Activated T-helper 17 cell treated with anti-CD3 and anti-CD28 coated beads, Interleukin-2, amount 50 U/mL, for 72 hours (primary cell): ENCODE results near the gene OR51D1. TPM values are rescaled to one million over a fixed set of nuclear protein-coding genes. Genes with fewer than 3 reads are reported as not detected.

Experiments used
- ATAC-seq: fragments of 150-1000 bp; cut with Tn5 transposase; replicated peaks from 2 replicates; pipeline ENCODE4 v1.10.0; 2021; ENCODE audit warnings: mild to moderate bottlenecking, moderate library complexity
- H3K27ac Mint-ChIP-seq: one replicate; pipeline ENCODE4 v1.8.0; 2022; ENCODE audit warnings: mixed read lengths
- H3K27me3 Mint-ChIP-seq: one replicate; pipeline ENCODE4 v1.8.0; 2022; ENCODE audit warnings: mixed read lengths
- H3K36me3 Mint-ChIP-seq: one replicate; pipeline ENCODE4 v1.8.0; 2022; ENCODE audit warnings: low read depth, mild to moderate bottlenecking, mixed read lengths
- H3K4me1 Mint-ChIP-seq: one replicate; pipeline ENCODE4 v1.8.0; 2022; ENCODE audit warnings: mixed read lengths
- H3K4me3 Mint-ChIP-seq: one replicate; pipeline ENCODE4 v1.8.0; 2022; ENCODE audit warnings: mild to moderate bottlenecking, mixed read lengths
- H3K9me3 Mint-ChIP-seq: one replicate; pipeline ENCODE4 v1.8.0; 2022; ENCODE audit warnings: mixed read lengths
- total RNA-seq, 2 donors: library from RNA; stranded (reverse); gene quantifications; one replicate each; pipeline ENCODE4 v1.2.3, GENCODE V29; 2022

The OR51D1 gene
- total RNA-seq, 2 donors from 2014 or later, result not detected

GRCh38 chr11:4671741-4672140 lies 34.5 kb downstream of the OR51D1 start:
- H3K27ac Mint-ChIP-seq, result no peak overlapping the region
- no peak for ATAC-seq
- no peak overlapping the region for H3K4me3 Mint-ChIP-seq
- H3K36me3 Mint-ChIP-seq, result no peaks in the 10 kb centered on the region
- H3K4me1 Mint-ChIP-seq, result no peaks in the 10 kb centered on the region
- H3K27me3 Mint-ChIP-seq, result peaks cover 23% of the 10 kb centered on the region
- no peaks in the 10 kb centered on the region for H3K9me3 Mint-ChIP-seq

- Mint-ChIP-seq H3K4me3 (no peak overlapping the region), H3K36me3 (no peaks in the 10 kb centered on the region), H3K4me1 (no peaks in the 10 kb centered on the region), H3K27me3 (peaks cover 23% of the 10 kb centered on the region), H3K27ac (no peak overlapping the region), H3K9me3 (no peaks in the 10 kb centered on the region)
- ATAC-seq, result no peak
These were observed 35.2 kb downstream of the OR51D1 start for GRCh38 chr11:4672470-4672869.

DNA sequence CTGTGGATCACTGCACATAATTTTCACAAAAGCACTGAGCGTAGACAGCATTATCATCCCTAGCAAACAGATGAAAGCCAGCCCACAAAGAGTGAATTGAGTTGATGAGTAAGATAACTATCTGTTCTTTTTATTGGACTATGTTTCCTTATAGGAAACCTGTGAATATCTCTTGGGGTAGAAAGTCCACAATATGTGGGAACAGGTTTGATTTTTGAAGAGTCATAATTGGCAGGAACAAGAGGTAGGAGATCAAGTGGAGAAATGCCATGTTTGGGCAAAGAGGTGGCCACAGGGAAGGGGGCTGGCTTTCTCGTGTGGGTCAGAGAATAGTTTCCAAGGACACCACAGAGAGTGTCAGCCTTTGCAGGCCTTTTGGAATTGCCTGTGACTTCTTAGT lies 36.5 kb downstream of the OR51D1 start:
- no peak overlapping the region for H3K27ac Mint-ChIP-seq
- no peaks in the 10 kb centered on the region for H3K9me3 Mint-ChIP-seq
- H3K4me3 Mint-ChIP-seq, result no peak overlapping the region
- ATAC-seq, result no peak
- H3K27me3 Mint-ChIP-seq, result peaks cover 23% of the 10 kb centered on the region
- H3K36me3 Mint-ChIP-seq, result no peaks in the 10 kb centered on the region
- H3K4me1 Mint-ChIP-seq, result no peaks in the 10 kb centered on the region

- H3K27ac Mint-ChIP-seq, result no peak overlapping the region
- no peak for ATAC-seq
- H3K4me3 Mint-ChIP-seq, result no peak overlapping the region
- no peaks in the 10 kb centered on the region for H3K36me3 Mint-ChIP-seq
- peaks cover 16% of the 10 kb centered on the region for H3K27me3 Mint-ChIP-seq
- no peaks in the 10 kb centered on the region for H3K9me3 Mint-ChIP-seq
- no peaks in the 10 kb centered on the region for H3K4me1 Mint-ChIP-seq
These were observed 40.7 kb downstream of the OR51D1 start for GRCh38 chr11:4677948-4678347.

- no peak for ATAC-seq
- H3K27ac Mint-ChIP-seq, result no peak overlapping the region
These were observed 43.1 kb downstream of the OR51D1 start for GRCh38 chr11:4680341-4680740.

DNA sequence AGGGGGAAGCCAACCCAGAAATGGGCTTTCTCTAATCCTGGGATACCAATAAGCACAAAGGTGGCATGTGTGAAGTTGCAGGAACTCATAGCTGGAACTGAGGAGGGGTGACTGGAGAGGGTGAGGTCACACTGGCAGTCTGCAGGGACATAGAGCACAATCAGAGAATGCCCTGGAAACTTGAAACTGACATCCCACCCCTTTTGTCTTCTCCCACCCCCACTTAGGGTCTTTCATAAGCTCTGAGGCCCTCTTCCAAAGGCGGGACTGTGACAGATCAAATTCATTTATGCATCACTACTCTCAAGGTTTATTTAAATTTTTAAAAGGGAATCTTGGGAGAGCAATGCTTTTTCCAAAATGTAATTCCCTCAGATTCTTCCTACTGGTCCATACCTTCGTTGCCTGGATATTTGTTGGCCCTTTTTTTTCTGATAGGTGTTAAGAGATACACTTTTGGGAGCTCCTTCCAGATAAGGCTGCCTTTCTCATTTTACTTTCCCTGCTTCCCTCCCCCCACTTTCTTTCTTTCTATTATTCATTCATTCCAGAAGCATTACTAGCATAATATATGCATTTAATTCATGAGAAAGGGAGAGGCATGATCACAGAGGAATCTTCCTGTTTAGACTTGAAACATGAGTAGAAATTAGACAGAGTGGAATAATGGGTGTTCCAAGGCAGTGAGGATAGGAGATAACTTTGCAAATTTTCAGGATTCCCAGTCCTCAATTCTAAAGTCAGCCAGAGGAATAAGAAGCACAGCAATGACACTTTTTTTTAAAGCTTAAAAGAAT lies 45.5 kb downstream of the OR51D1 start:
- Mint-ChIP-seq H3K27ac (no peak overlapping the region), H3K4me3 (no peak overlapping the region), H3K4me1 (no peaks in the 10 kb centered on the region), H3K27me3 (peaks cover 4% of the 10 kb centered on the region), H3K9me3 (no peaks in the 10 kb centered on the region), H3K36me3 (no peaks in the 10 kb centered on the region)
- no peak for ATAC-seq

More at GRCh38 chr11:4680341-4680740, 43.1 kb downstream of the OR51D1 start:
- Mint-ChIP-seq H3K9me3 (no peaks in the 10 kb centered on the region), H3K4me3 (no peak overlapping the region), H3K27me3 (peaks cover 8% of the 10 kb centered on the region), H3K36me3 (no peaks in the 10 kb centered on the region), H3K4me1 (no peaks in the 10 kb centered on the region)

GRCh38 chr11:4684631-4685285 lies 47.5 kb downstream of the OR51D1 start:
- no peaks in the 10 kb centered on the region for H3K36me3 Mint-ChIP-seq

More at GRCh38 chr11:4684631-4685285, 47.5 kb downstream of the OR51D1 start:
- no peak overlapping the region for H3K4me3 Mint-ChIP-seq
- no peak for ATAC-seq
- H3K27ac Mint-ChIP-seq, result no peak overlapping the region
- peaks cover 4% of the 10 kb centered on the region for H3K27me3 Mint-ChIP-seq
- H3K9me3 Mint-ChIP-seq, result no peaks in the 10 kb centered on the region
- H3K4me1 Mint-ChIP-seq, result no peaks in the 10 kb centered on the region

Other genes starting within 250 kb of the OR51D1 start
- gene TRIM21, start 243.8 kb upstream of the OR51D1 start, total RNA-seq, result 10 to 100 TPM; 26.5 to 36.0 TPM
- not detected for gene OR52K2, start 188.2 kb upstream of the OR51D1 start, total RNA-seq
- gene OR52K1, start 154.8 kb upstream of the OR51D1 start, total RNA-seq, result under 1 TPM in 1 of 2 donors, not detected in 1; 0.05 TPM
- gene OR52M1, start 92.3 kb upstream of the OR51D1 start, total RNA-seq, result not detected
- gene OR52I2, start 55.7 kb upstream of the OR51D1 start, total RNA-seq, result not detected
- under 1 TPM in 1 of 2 donors, not detected in 1; 0.13 TPM for gene OR52I1, start 43.4 kb upstream of the OR51D1 start, total RNA-seq
- gene TRIM68, start 29.2 kb upstream of the OR51D1 start, total RNA-seq, result 1 to 10 TPM; 5.3 to 7.9 TPM
- gene OR51E1, start 6.5 kb downstream of the OR51D1 start, total RNA-seq, result not detected
- not detected for gene OR51E2, start 60.4 kb downstream of the OR51D1 start, total RNA-seq
- gene MMP26, start 67.3 kb downstream of the OR51D1 start, total RNA-seq, result not detected
- not detected for gene OR51F1, start 132.5 kb downstream of the OR51D1 start, total RNA-seq
- gene OR52R1, start 166.9 kb downstream of the OR51D1 start, total RNA-seq, result not detected
- not detected for gene OR51F2, start 183.8 kb downstream of the OR51D1 start, total RNA-seq
- not detected for gene OR51S1, start 211.7 kb downstream of the OR51D1 start, total RNA-seq
- not detected for gene OR51T1, start 244.4 kb downstream of the OR51D1 start, total RNA-seq